T-cell (primary cell): ENCODE data around the gene TGIF1. TPM values are rescaled to one million over a fixed set of nuclear protein-coding genes. Genes with fewer than 3 reads are reported as not detected.

ENCODE experiments used
- ATAC-seq, 4 experiments: fragments of 200-7000 bp in 3 of 4; fragments of 150-1000 bp in 1 of 4; cut with Tn5 transposase; replicated peaks in 1 of 4; 1 replicate in 3 of 4; 2 replicates in 1 of 4; pipeline ENCODE4 v1.10.0; 2021; ENCODE audit warnings: moderate library complexity in 3 of 4, mild to moderate bottlenecking in 2 of 4, moderate number of reproducible peaks in 1 of 4
- CTCF ChIA-PET, 2 donors: fragments of 300-600 bp; sonication (Branson Sonifier 250); formaldehyde crosslinking; loops; one replicate each; lab custom pipeline; 2022; ENCODE audit warnings: antibody characterized with exemption in 2 of 2; lab: Charles Lee
- POLR2A ChIA-PET, 2 donors: fragments of 300-600 bp; sonication (Branson Sonifier 250); formaldehyde crosslinking; loops; one replicate each; lab custom pipeline; 2022; ENCODE audit warnings: antibody characterized with exemption in 2 of 2; lab: Charles Lee
- DNase-seq, 35 experiments: peaks; one replicate each; pipeline versions ENCODE4 v3.0.0 to v3.0.0-alpha.2; 2013 to 2023
- H3K27ac ChIP-seq: one replicate; pipeline ENCODE4 v1.5.1; 2013; ENCODE audit warnings: low read length
- H3K27me3 ChIP-seq, 2 experiments: replicated peaks in 1 of 2; 1 replicate in 1 of 2; 2 replicates in 1 of 2; pipeline versions ENCODE4 v1.6.1 to v1.7.0; 2013; ENCODE audit warnings: low read length in 1 of 2, mixed read lengths in 1 of 2; ENCODE audit not compliant: control insufficient read depth in 2 of 2, insufficient read depth in 2 of 2; ENCODE audit errors: extremely low read depth in 1 of 2
- H3K36me3 ChIP-seq, 2 donors: 1 replicate in 1 of 2; 2 replicates in 1 of 2; pipeline versions ENCODE4 v1.6.1 to v1.7.0; 2013; ENCODE audit warnings: low read length in 1 of 2; ENCODE audit not compliant: control insufficient read depth in 2 of 2, insufficient read depth in 1 of 2; ENCODE audit errors: extremely low read depth in 1 of 2
- H3K4me1 ChIP-seq, 2 experiments: 1 replicate in 1 of 2; 2 replicates in 1 of 2; pipeline versions ENCODE4 v1.6.1 to v1.7.0; 2013; ENCODE audit warnings: low read length in 2 of 2, mixed read lengths in 1 of 2; ENCODE audit not compliant: insufficient read depth in 2 of 2, control insufficient read depth in 1 of 2; ENCODE audit errors: extremely low read depth in 1 of 2
- H3K4me3 ChIP-seq, 2 donors: 1 replicate in 1 of 2; 2 replicates in 1 of 2; pipeline versions ENCODE4 v1.5.1 to v1.7.0; 2013; ENCODE audit warnings: mild to moderate bottlenecking in 2 of 2, low read length in 1 of 2, moderate library complexity in 1 of 2; ENCODE audit not compliant: control insufficient read depth in 1 of 2; ENCODE audit errors: extremely low read depth in 1 of 2
- H3K9me3 ChIP-seq: 2 replicates; pipeline ENCODE4 v1.7.0; 2013
- H3K27ac Mint-ChIP-seq, 2 donors: one replicate each; pipeline ENCODE4 v1.8.0; 2020 to 2021; ENCODE audit warnings: mild to moderate bottlenecking in 2 of 2, mixed read lengths in 2 of 2
- H3K27me3 Mint-ChIP-seq, 2 donors: one replicate each; pipeline ENCODE4 v1.8.0; 2021 to 2022; ENCODE audit warnings: mixed read lengths in 2 of 2
- H3K36me3 Mint-ChIP-seq: one replicate; pipeline ENCODE4 v1.8.0; 2021; ENCODE audit warnings: mixed read lengths
- H3K4me1 Mint-ChIP-seq, 3 donors: one replicate each; pipeline ENCODE4 v1.8.0; 2020 to 2022; ENCODE audit warnings: mixed read lengths in 3 of 3, mild to moderate bottlenecking in 1 of 3
- H3K4me3 Mint-ChIP-seq, 3 donors: one replicate each; pipeline ENCODE4 v1.8.0; 2020 to 2022; ENCODE audit warnings: mild to moderate bottlenecking in 3 of 3, mixed read lengths in 3 of 3, moderate library complexity in 3 of 3
- H3K9me3 Mint-ChIP-seq, 3 donors: one replicate each; pipeline ENCODE4 v1.8.0; 2020 to 2022; ENCODE audit warnings: mixed read lengths in 3 of 3
- WGBS: methylation state at CpG from one replicate; pipeline ENCODE4 v1.1.5; 2013; ENCODE audit warnings: missing lambda C conversion rate; ENCODE audit not compliant: insufficient coverage; 5-methylcytosine and 5-hydroxymethylcytosine counted together
- total RNA-seq, 35 experiments: library from RNA in 6 of 35; stranded (reverse) in 6 of 35; fragments of 120-200 nt in 1 of 35; gene quantifications; one replicate each; pipeline versions ENCODE4 v1.2.1 to v1.2.4 and lab custom pipeline; 2013 to 2026

TGIF1 gene
- total RNA-seq, 5 donors from 2014 or later (not counting 1 experiment from before 2014, with no cell fraction given) = 40.5 to 90.5 (median 81.8) TPM

- Histone ChIP-seq H3K36me3 (no peaks in the 10 kb centered on the region), H3K4me3 (no peak overlapping the region), H3K27ac (no peak overlapping the region), H3K4me1 (no peaks in the 10 kb centered on the region), H3K27me3 (no peaks in the 10 kb centered on the region), H3K9me3 (no peaks in the 10 kb centered on the region)
- POLR2A ChIA-PET = interaction anchor here (0.5 to 1.0 kb wide), 3 partner anchors 12 to 91 kb away, joined by 3 to 9 read pairs (median 3); no protein-coding TSS in a partner anchor
- H3K27ac Mint-ChIP-seq = no peak overlapping the region
- peak in 5 of 35 experiments; percentile 4 to 56 (median 14) for DNase-seq
- H3K4me1 Mint-ChIP-seq = peaks cover 0 to 6% (median 4%) of the 10 kb centered on the region in 3 donors
- no peaks in the 10 kb centered on the region for H3K27me3 Mint-ChIP-seq
- WGBS = no CpG with 5 or more reads among the region's 2 CpGs
- no peak overlapping the region for H3K4me3 Mint-ChIP-seq
- CTCF ChIA-PET = interaction anchor here (0.7 to 3.2 kb wide), 6 partner anchors 13 to 192 kb away, joined by 3 to 31 read pairs (median 6); no protein-coding TSS in a partner anchor
- H3K9me3 Mint-ChIP-seq = no peaks in the 10 kb centered on the region
- no peaks in the 10 kb centered on the region for H3K36me3 Mint-ChIP-seq
- ATAC-seq = peak in 3 of 4 experiments; percentile 52 to 82 (median 58)
Observed at GRCh38 chr18:3441290-3441689, 8.7 kb upstream of the TGIF1 start.

DNA sequence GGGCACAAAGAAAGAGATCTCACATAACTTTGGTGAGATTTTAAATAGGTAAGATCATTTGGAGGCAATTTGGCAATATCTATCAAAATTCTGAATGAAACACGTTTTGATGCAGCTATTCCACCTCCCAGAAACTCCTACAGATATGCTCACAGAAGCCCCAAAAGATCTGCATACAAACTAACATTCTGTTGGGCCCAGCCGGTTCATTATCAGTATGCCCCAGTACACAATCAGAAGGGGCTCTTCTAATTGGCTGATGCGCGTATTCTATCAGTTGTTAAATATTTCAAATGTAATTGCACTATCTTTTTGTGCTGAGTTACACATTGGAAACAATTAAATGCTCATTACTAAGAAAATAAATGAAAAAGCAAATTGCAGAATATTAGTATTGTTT lies 7.1 kb upstream of the TGIF1 start:
- no peaks in the 10 kb centered on the region for H3K27me3 ChIP-seq

DNA sequence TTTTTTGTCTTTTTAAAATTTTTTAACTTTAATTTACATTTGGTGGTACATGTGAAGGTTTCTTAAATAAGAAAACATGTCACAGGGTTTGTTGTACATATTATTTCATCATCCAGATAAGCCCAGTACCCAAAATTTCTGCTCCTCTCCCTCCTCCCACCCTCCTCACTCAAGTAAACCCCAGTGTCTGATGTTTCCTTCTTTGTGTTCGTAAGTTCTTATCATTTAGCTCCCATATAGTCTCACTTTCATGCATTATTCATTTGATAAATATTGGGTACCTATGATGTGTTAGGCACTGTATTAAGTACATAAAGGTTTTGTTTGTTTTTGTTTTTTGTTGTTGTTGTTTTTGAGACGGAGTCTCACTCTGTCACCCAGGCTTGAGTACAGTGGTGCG lies 5.7 kb upstream of the TGIF1 start:
- no peaks in the 10 kb centered on the region for H3K9me3 ChIP-seq
- no peaks in the 10 kb centered on the region for H3K27me3 ChIP-seq
- no CpG with 5 or more reads among the region's 3 CpGs for WGBS
- no peaks in the 10 kb centered on the region for H3K27me3 Mint-ChIP-seq
- no peaks in the 10 kb centered on the region for H3K36me3 Mint-ChIP-seq
- ATAC-seq (no peak), DNase-seq (no peak)
- H3K27ac ChIP-seq = no peak overlapping the region
- H3K9me3 Mint-ChIP-seq = no peaks in the 10 kb centered on the region
- ChIA-PET CTCF (interaction anchor here (0.6 kb wide), 2 partner anchors 102 to 211 kb away, joined by 3 read pairs; no protein-coding TSS in a partner anchor), POLR2A (no interaction called here)
- H3K36me3 ChIP-seq = no peaks in the 10 kb centered on the region
- H3K4me3 Mint-ChIP-seq = no peak overlapping the region
- no peak overlapping the region for H3K27ac Mint-ChIP-seq
- peaks cover 14 to 20% (median 18%) of the 10 kb centered on the region in 3 donors for H3K4me1 Mint-ChIP-seq
- peaks cover 10 to 20% of the 10 kb centered on the region in 2 experiments for H3K4me1 ChIP-seq
- no peak overlapping the region for H3K4me3 ChIP-seq

More for the DNA sequence above, 7.1 kb upstream of the TGIF1 start:
- Mint-ChIP-seq H3K27ac (no peak overlapping the region), H3K4me3 (no peak overlapping the region), H3K27me3 (no peaks in the 10 kb centered on the region), H3K36me3 (no peaks in the 10 kb centered on the region), H3K4me1 (peaks cover 9 to 18% (median 14%) of the 10 kb centered on the region in 3 donors), H3K9me3 (no peaks in the 10 kb centered on the region)
- H3K27ac ChIP-seq = no peak overlapping the region
- CTCF ChIA-PET = interaction anchor here (0.7 to 3.2 kb wide), 5 partner anchors 11 to 151 kb away, joined by 4 to 31 read pairs (median 7); no protein-coding TSS in a partner anchor
- H3K4me3 ChIP-seq = no peak overlapping the region
- 70% methylated on average over 1 of the region's 4 CpGs for WGBS
- POLR2A ChIA-PET = no interaction called here
- ATAC-seq = no peak
- DNase-seq = no peak
- H3K4me1 ChIP-seq = peaks cover 6 to 10% of the 10 kb centered on the region in 2 experiments
- H3K9me3 ChIP-seq = no peaks in the 10 kb centered on the region
- H3K36me3 ChIP-seq = no peaks in the 10 kb centered on the region

GRCh38 chr18:3444954-3445353 lies 5.0 kb upstream of the TGIF1 start:
- Mint-ChIP-seq H3K27me3 (no peaks in the 10 kb centered on the region), H3K4me1 (peaks cover 14 to 20% (median 18%) of the 10 kb centered on the region in 3 donors), H3K4me3 (peak overlapping the region in 1 of 3 donors; percentile 20), H3K36me3 (no peaks in the 10 kb centered on the region), H3K9me3 (no peaks in the 10 kb centered on the region), H3K27ac (no peak overlapping the region)
- POLR2A ChIA-PET = no interaction called here
- Histone ChIP-seq H3K36me3 (no peaks in the 10 kb centered on the region), H3K9me3 (no peaks in the 10 kb centered on the region), H3K27ac (no peak overlapping the region), H3K4me3 (no peak overlapping the region), H3K27me3 (no peaks in the 10 kb centered on the region), H3K4me1 (peaks cover 10 to 24% of the 10 kb centered on the region in 2 experiments)
- CTCF ChIA-PET = interaction anchor here in 1 of 2 donors (0.6 kb wide), 1 partner anchor 149 kb away, joined by 3 read pairs; no protein-coding TSS in a partner anchor
- WGBS = 93% methylated on average over 5 of the region's 5 CpGs
- DNase-seq (peak in 1 of 35 experiments; percentile 24), ATAC-seq (no peak)

GRCh38 chr18:3447068-3447894 lies 2.7 kb upstream of the TGIF1 start:
- Mint-ChIP-seq H3K9me3 (no peaks in the 10 kb centered on the region), H3K27me3 (no peaks in the 10 kb centered on the region), H3K4me1 (peaks cover 10 to 26% (median 22%) of the 10 kb centered on the region in 3 donors), H3K36me3 (no peaks in the 10 kb centered on the region), H3K27ac (peak overlapping the region; percentile 99), H3K4me3 (peak overlapping the region; percentile 91 to 95 (median 94))
- CTCF ChIA-PET = interaction anchor here (0.6 to 2.7 kb wide), 16 partner anchors 9 to 466 kb away, joined by 3 to 20 read pairs (median 4); no protein-coding TSS in a partner anchor
- H3K4me1 ChIP-seq = peaks cover 10 to 47% of the 10 kb centered on the region in 2 experiments
- peak overlapping the region; percentile 70 to 85 for H3K4me3 ChIP-seq
- peak overlapping the region; percentile 100 for H3K27ac ChIP-seq
- ATAC-seq (no peak), DNase-seq (peak in 11 of 35 experiments; percentile 6 to 41 (median 18))
- POLR2A ChIA-PET = interaction anchor here (0.6 to 3.1 kb wide), 11 partner anchors 9 to 484 kb away, joined by 3 to 28 read pairs (median 6); no protein-coding TSS in a partner anchor
- 21% methylated on average over 9 of the region's 22 CpGs for WGBS
- no peaks in the 10 kb centered on the region for H3K9me3 ChIP-seq
- no peaks in the 10 kb centered on the region for H3K27me3 ChIP-seq
- H3K36me3 ChIP-seq = no peaks in the 10 kb centered on the region
